NCI-H82 treated with DMSO at 0.1 percent for 48 hours (cell line): ENCODE results near the gene SEZ6L2.
"Not testable (repeated sequence)": the region's sequence is repeated elsewhere in the genome, so short reads cannot be mapped to it uniquely, and the experiment has no call there.

Source experiments
- DNase-seq: peaks from one replicate; lab custom pipeline; 2025; ENCODE audit not compliant: unreplicated experiment; lab: John Stamatoyannopoulos, UW

The SEZ6L2 gene

GRCh38 chr16:29891525-29892457 is 7.6 kb downstream of the SEZ6L2 start:
- no peak for DNase-seq

GRCh38 chr16:29889372-29889771 is 10.0 kb downstream of the SEZ6L2 start:
- not testable (repeated sequence) for DNase-seq

- DNase-seq = no peak
Measured at GRCh38 chr16:29883987-29884386, 15.4 kb downstream of the SEZ6L2 start.

GRCh38 chr16:29881050-29881449 is 18.3 kb downstream of the SEZ6L2 start:
- no peak for DNase-seq

GRCh38 chr16:29878172-29878571 is 21.2 kb downstream of the SEZ6L2 start:
- DNase-seq = no peak

GRCh38 chr16:29877266-29877961 is 21.9 kb downstream of the SEZ6L2 start:
- DNase-seq = no peak

GRCh38 chr16:29876594-29877249 is 22.6 kb downstream of the SEZ6L2 start:
- no peak for DNase-seq

GRCh38 chr16:29876217-29876593 is 23.1 kb downstream of the SEZ6L2 start:
- no peak for DNase-seq

GRCh38 chr16:29875206-29875605 is 24.1 kb downstream of the SEZ6L2 start:
- no peak for DNase-seq

- no peak for DNase-seq
Measured at GRCh38 chr16:29873319-29873718, 26.0 kb downstream of the SEZ6L2 start.

- no peak for DNase-seq
Measured at GRCh38 chr16:29871822-29872546, 27.4 kb downstream of the SEZ6L2 start.

GRCh38 chr16:29869067-29869466 is 30.3 kb downstream of the SEZ6L2 start:
- DNase-seq = not testable (repeated sequence)

- DNase-seq = peak; percentile 24
Measured at GRCh38 chr16:29868396-29869009, 30.8 kb downstream of the SEZ6L2 start.

- DNase-seq = no peak
Measured at GRCh38 chr16:29864205-29864604, 35.1 kb downstream of the SEZ6L2 start.

- DNase-seq = no peak
Measured at GRCh38 chr16:29863669-29863984, 35.7 kb downstream of the SEZ6L2 start.

- peak; percentile 84 for DNase-seq
Measured at GRCh38 chr16:29862884-29863668, 36.3 kb downstream of the SEZ6L2 start, which contains the start of gene CDIPT. CDIPT (minus strand) TSS chr16:29863226; CDS start chr16:29862857, 369 bp downstream.

GRCh38 chr16:29862383-29862883 is 36.9 kb downstream of the SEZ6L2 start:
- DNase-seq = no peak

- no peak for DNase-seq
Measured at GRCh38 chr16:29860218-29860617, 39.1 kb downstream of the SEZ6L2 start.

- DNase-seq = no peak
Measured at GRCh38 chr16:29858974-29859373, 40.4 kb downstream of the SEZ6L2 start.
